Activated CD4-positive, alpha-beta memory T cell treated with anti-CD3 and anti-CD28 coated beads, Interleukin-2, amount 10 ng/mL, durations not matched to agents 7 days and 5 days (primary cell): ENCODE results near the gene CLSTN1. TPM values are rescaled to one million over a fixed set of nuclear protein-coding genes. Genes with fewer than 3 reads are reported as not detected.

Source experiments
- CTCF ChIA-PET: fragments of 350-600 bp; sonication (Branson Sonifier 250); formaldehyde crosslinking; loops from one replicate; lab custom pipeline; 2021; ENCODE audit warnings: antibody characterized with exemption, inconsistent platforms; lab: Charles Lee
- POLR2A ChIA-PET: fragments of 350-600 bp; sonication (Branson Sonifier 250); formaldehyde crosslinking; loops from one replicate; lab custom pipeline; 2021; ENCODE audit warnings: antibody characterized with exemption; lab: Charles Lee
- DNase-seq: peaks from one replicate; pipeline ENCODE4 v3.0.0-alpha.2; 2020
- H3K27ac Mint-ChIP-seq: one replicate; pipeline ENCODE4 v1.8.0; 2021; ENCODE audit warnings: mild to moderate bottlenecking, mixed read lengths
- H3K27me3 Mint-ChIP-seq: one replicate; pipeline ENCODE4 v1.8.0; 2021; ENCODE audit warnings: mixed read lengths
- H3K36me3 Mint-ChIP-seq: one replicate; pipeline ENCODE4 v1.8.0; 2021; ENCODE audit warnings: low read depth, mixed read lengths
- H3K4me1 Mint-ChIP-seq: one replicate; pipeline ENCODE4 v1.8.0; 2021; ENCODE audit warnings: mixed read lengths
- H3K4me3 Mint-ChIP-seq: one replicate; pipeline ENCODE4 v1.8.0; 2021; ENCODE audit warnings: mild to moderate bottlenecking, mixed read lengths
- H3K9me3 Mint-ChIP-seq: one replicate; pipeline ENCODE4 v1.8.0; 2021; ENCODE audit warnings: mixed read lengths
- total RNA-seq, 2 experiments: library from RNA; stranded (reverse); gene quantifications; one replicate each; pipeline ENCODE4 v1.2.3, GENCODE V29; 2021

CLSTN1 gene
- total RNA-seq, 2 experiments from 2014 or later, result 96.9 to 102 TPM

- Mint-ChIP-seq H3K27ac (no peak overlapping the region), H3K4me1 (peaks cover 4% of the 10 kb centered on the region), H3K9me3 (no peaks in the 10 kb centered on the region), H3K4me3 (no peak overlapping the region), H3K36me3 (no peaks in the 10 kb centered on the region), H3K27me3 (no peaks in the 10 kb centered on the region)
- DNase-seq, result no peak
- ChIA-PET CTCF (no interaction called here), POLR2A (interaction anchor here (1.2 kb wide), 1 partner anchor 10 kb away, joined by 4 read pairs; no protein-coding TSS in a partner anchor)
Measured at GRCh38 chr1:9835758-9836631, 12.2 kb upstream of the CLSTN1 start.

- POLR2A ChIA-PET, result no interaction called here
- Mint-ChIP-seq H3K27ac (no peak overlapping the region), H3K36me3 (no peaks in the 10 kb centered on the region), H3K9me3 (no peaks in the 10 kb centered on the region), H3K4me3 (no peak overlapping the region), H3K27me3 (no peaks in the 10 kb centered on the region), H3K4me1 (peaks cover 4% of the 10 kb centered on the region)
- CTCF ChIA-PET, result interaction anchor here (2.7 kb wide), 1 partner anchor 50 kb away, joined by 6 read pairs; no protein-coding TSS in a partner anchor
- no peak for DNase-seq
Measured at GRCh38 chr1:9835404-9835757, 11.6 kb upstream of the CLSTN1 start.

GRCh38 chr1:9833632-9834031, 9.9 kb upstream of the CLSTN1 start:
- DNase-seq, result no peak
- peaks cover 4% of the 10 kb centered on the region for H3K4me1 Mint-ChIP-seq
- CTCF ChIA-PET, result interaction anchor here (0.7 to 2.7 kb wide), 2 partner anchors 49 to 58 kb away, joined by 3 to 6 read pairs; no protein-coding TSS in a partner anchor
- H3K9me3 Mint-ChIP-seq, result no peaks in the 10 kb centered on the region
- POLR2A ChIA-PET, result no interaction called here
- peaks cover 2% of the 10 kb centered on the region for H3K27me3 Mint-ChIP-seq
- H3K27ac Mint-ChIP-seq, result no peak overlapping the region
- no peak overlapping the region for H3K4me3 Mint-ChIP-seq
- no peaks in the 10 kb centered on the region for H3K36me3 Mint-ChIP-seq

GRCh38 chr1:9827558-9828185, 3.9 kb upstream of the CLSTN1 start:
- Mint-ChIP-seq H3K27ac (no peak overlapping the region), H3K4me1 (peaks cover 32% of the 10 kb centered on the region), H3K9me3 (no peaks in the 10 kb centered on the region), H3K4me3 (no peak overlapping the region), H3K36me3 (peaks cover 3% of the 10 kb centered on the region), H3K27me3 (peaks cover 8% of the 10 kb centered on the region)
- ChIA-PET POLR2A (no interaction called here), CTCF (interaction anchor here (0.9 to 1.2 kb wide), 2 partner anchors 11 to 44 kb away, joined by 3 to 6 read pairs; no protein-coding TSS in a partner anchor)
- DNase-seq, result peak; percentile 21

- H3K27me3 Mint-ChIP-seq, result peaks cover 8% of the 10 kb centered on the region
- DNase-seq, result no peak
- peaks cover 43% of the 10 kb centered on the region for H3K4me1 Mint-ChIP-seq
- H3K9me3 Mint-ChIP-seq, result no peaks in the 10 kb centered on the region
- CTCF ChIA-PET, result interaction anchor here (0.9 to 1.5 kb wide), 5 partner anchors 10 to 237 kb away, joined by 3 to 7 read pairs (median 4); no protein-coding TSS in a partner anchor
- POLR2A ChIA-PET, result interaction anchor here (1.0 to 1.6 kb wide), 2 partner anchors 27 to 38 kb away, joined by 4 to 5 read pairs; no protein-coding TSS in a partner anchor
- no peak overlapping the region for H3K27ac Mint-ChIP-seq
- no peak overlapping the region for H3K4me3 Mint-ChIP-seq
- peaks cover 7% of the 10 kb centered on the region for H3K36me3 Mint-ChIP-seq
Measured at GRCh38 chr1:9826616-9827015, 2.9 kb upstream of the CLSTN1 start.

- Mint-ChIP-seq H3K4me3 (no peak overlapping the region), H3K36me3 (peaks cover 7% of the 10 kb centered on the region), H3K4me1 (peaks cover 46% of the 10 kb centered on the region), H3K9me3 (no peaks in the 10 kb centered on the region), H3K27ac (peak overlapping the region; percentile 74), H3K27me3 (peaks cover 8% of the 10 kb centered on the region)
- no peak for DNase-seq
- CTCF ChIA-PET, result interaction anchor here (1.1 to 1.5 kb wide), 3 partner anchors 40 to 236 kb away, joined by 3 to 7 read pairs (median 4); no protein-coding TSS in a partner anchor
- POLR2A ChIA-PET, result interaction anchor here (1.0 to 1.6 kb wide), 5 partner anchors 11 to 39 kb away, joined by 3 to 5 read pairs (median 4); no protein-coding TSS in a partner anchor
Measured at GRCh38 chr1:9826087-9826486, 2.3 kb upstream of the CLSTN1 start.

GRCh38 chr1:9825093-9826074, 1.6 kb upstream of the CLSTN1 start:
- peak; percentile 54 for DNase-seq
- ChIA-PET CTCF (interaction anchor here (1.1 to 1.5 kb wide), 3 partner anchors 41 to 235 kb away, joined by 3 to 7 read pairs (median 4); no protein-coding TSS in a partner anchor), POLR2A (interaction anchor here (1.1 to 1.6 kb wide), 4 partner anchors 11 to 38 kb away, joined by 3 to 5 read pairs (median 4); no protein-coding TSS in a partner anchor)
- Mint-ChIP-seq H3K4me1 (peaks cover 50% of the 10 kb centered on the region), H3K4me3 (peak overlapping the region; percentile 57), H3K36me3 (peaks cover 10% of the 10 kb centered on the region), H3K27ac (peak overlapping the region; percentile 74), H3K27me3 (peaks cover 8% of the 10 kb centered on the region), H3K9me3 (no peaks in the 10 kb centered on the region)

GRCh38 chr1:9824702-9825089, 931 bp upstream of the CLSTN1 start:
- Mint-ChIP-seq H3K4me3 (peak overlapping the region; percentile 57), H3K36me3 (peaks cover 11% of the 10 kb centered on the region), H3K27ac (no peak overlapping the region), H3K4me1 (peaks cover 50% of the 10 kb centered on the region), H3K27me3 (peaks cover 6% of the 10 kb centered on the region), H3K9me3 (no peaks in the 10 kb centered on the region)
- CTCF ChIA-PET, result no interaction called here
- DNase-seq, result no peak
- POLR2A ChIA-PET, result interaction anchor here (1.1 to 1.6 kb wide), 2 partner anchors 36 to 38 kb away, joined by 3 to 5 read pairs; no protein-coding TSS in a partner anchor

- ChIA-PET CTCF (no interaction called here), POLR2A (interaction anchor here (0.9 to 1.0 kb wide), 2 partner anchors 23 to 39 kb away, joined by 3 to 5 read pairs; no protein-coding TSS in a partner anchor)
- Mint-ChIP-seq H3K36me3 (peaks cover 11% of the 10 kb centered on the region), H3K4me3 (peak overlapping the region; percentile 67), H3K4me1 (peaks cover 50% of the 10 kb centered on the region), H3K27me3 (peaks cover 6% of the 10 kb centered on the region), H3K9me3 (no peaks in the 10 kb centered on the region), H3K27ac (no peak overlapping the region)
- no peak for DNase-seq
Measured at GRCh38 chr1:9823693-9823942, 147 bp downstream of the CLSTN1 start.

- H3K27ac Mint-ChIP-seq, result peak overlapping the region; percentile 74
- peak overlapping the region; percentile 91 for H3K4me3 Mint-ChIP-seq
- no peaks in the 10 kb centered on the region for H3K9me3 Mint-ChIP-seq
- POLR2A ChIA-PET, result interaction anchor here (0.9 to 1.3 kb wide), 4 partner anchors 23 to 169 kb away, joined by 3 to 5 read pairs (median 4); no protein-coding TSS in a partner anchor
- CTCF ChIA-PET, result interaction anchor here (1.1 to 3.5 kb wide), 3 partner anchors 22 to 38 kb away, joined by 3 to 30 read pairs (median 6); no protein-coding TSS in a partner anchor
- H3K4me1 Mint-ChIP-seq, result peaks cover 50% of the 10 kb centered on the region
- peaks cover 11% of the 10 kb centered on the region for H3K36me3 Mint-ChIP-seq
- peaks cover 6% of the 10 kb centered on the region for H3K27me3 Mint-ChIP-seq
- peak; percentile 42 for DNase-seq
Measured at GRCh38 chr1:9822897-9823692, 670 bp downstream of the CLSTN1 start.

- H3K9me3 Mint-ChIP-seq, result no peaks in the 10 kb centered on the region
Measured at GRCh38 chr1:9822490-9822889, 1.3 kb downstream of the CLSTN1 start.

More at GRCh38 chr1:9822490-9822889, 1.3 kb downstream of the CLSTN1 start:
- H3K4me3 Mint-ChIP-seq, result peak overlapping the region; percentile 91
- POLR2A ChIA-PET, result interaction anchor here (1.0 to 1.3 kb wide), 2 partner anchors 23 to 169 kb away, joined by 4 to 5 read pairs; no protein-coding TSS in a partner anchor
- DNase-seq, result no peak
- peaks cover 11% of the 10 kb centered on the region for H3K36me3 Mint-ChIP-seq
- peaks cover 45% of the 10 kb centered on the region for H3K4me1 Mint-ChIP-seq
- CTCF ChIA-PET, result interaction anchor here (0.7 to 3.5 kb wide), 4 partner anchors 22 to 46 kb away, joined by 3 to 30 read pairs (median 4); no protein-coding TSS in a partner anchor
- peak overlapping the region; percentile 74 for H3K27ac Mint-ChIP-seq
- peaks cover 4% of the 10 kb centered on the region for H3K27me3 Mint-ChIP-seq
